HG02970 (cell line): Measurements from ENCODE around the gene SEPHS2.
"Not testable (repeated sequence)": the region's sequence is repeated elsewhere in the genome, so short reads cannot be mapped to it uniquely, and the experiment has no call there.

ENCODE experiments used
- ATAC-seq: cut with Tn5 transposase; IDR thresholded peaks from one replicate; pipeline ENCODE4 v1.9.1; 2021; ENCODE audit warnings: mild to moderate bottlenecking, moderate library complexity, moderate number of reproducible peaks; ENCODE audit not compliant: unreplicated experiment, low FRiP score

Gene SEPHS2

GRCh38 chr16:30445408-30446202 is at the start of gene SEPHS2:
SEPHS2 (minus strand) TSS chr16:30445874; CDS start chr16:30445727, 147 bp downstream.
- peak; percentile 68 for ATAC-seq

- no peak for ATAC-seq
These were observed 49.0 kb upstream of the SEPHS2 start for GRCh38 chr16:30494709-30495108.

GRCh38 chr16:30493941-30494488 is 48.3 kb upstream of the SEPHS2 start:
- no peak for ATAC-seq

- no peak for ATAC-seq
These were observed 46.2 kb upstream of the SEPHS2 start for GRCh38 chr16:30491744-30492308.

GRCh38 chr16:30491229-30491628 is 45.6 kb upstream of the SEPHS2 start:
- ATAC-seq, result no peak

GRCh38 chr16:30490210-30490609 is 44.5 kb upstream of the SEPHS2 start:
- ATAC-seq, result no peak

- no peak for ATAC-seq
These were observed 43.3 kb upstream of the SEPHS2 start for GRCh38 chr16:30488764-30489605.

GRCh38 chr16:30485818-30486436 is 40.3 kb upstream of the SEPHS2 start:
- no peak for ATAC-seq

- no peak for ATAC-seq
These were observed 39.2 kb upstream of the SEPHS2 start for GRCh38 chr16:30484887-30485286.

GRCh38 chr16:30482366-30482765 is 36.7 kb upstream of the SEPHS2 start:
- ATAC-seq, result no peak

GRCh38 chr16:30481381-30481780 is 35.7 kb upstream of the SEPHS2 start:
- ATAC-seq, result no peak

GRCh38 chr16:30478766-30479478 is 33.2 kb upstream of the SEPHS2 start:
- no peak for ATAC-seq

- ATAC-seq, result not testable (repeated sequence)
These were observed 32.1 kb upstream of the SEPHS2 start for GRCh38 chr16:30477773-30478172.

- ATAC-seq, result no peak
These were observed 31.3 kb upstream of the SEPHS2 start for GRCh38 chr16:30476991-30477390.

GRCh38 chr16:30474684-30475083 is 29.0 kb upstream of the SEPHS2 start:
- ATAC-seq, result no peak

GRCh38 chr16:30474074-30474452 is 28.4 kb upstream of the SEPHS2 start:
- ATAC-seq, result no peak

GRCh38 chr16:30473231-30474073 is 27.8 kb upstream of the SEPHS2 start:
- no peak for ATAC-seq

- ATAC-seq, result peak; percentile 42
These were observed 26.8 kb upstream of the SEPHS2 start, which contains the start of gene ITGAL for GRCh38 chr16:30472328-30472942. ITGAL (plus strand) TSS chr16:30472742; CDS start chr16:30472838, 96 bp downstream.
